Breast epithelium (tissue), 4 donors: ENCODE results near the gene CADPS. TPM values are rescaled to one million over a fixed set of nuclear protein-coding genes. Genes with fewer than 3 reads are reported as not detected.

Source experiments
- DNase-seq, 2 donors: peaks; one replicate each; pipeline ENCODE4 v3.0.0-alpha.2; 2019; ENCODE audit warnings: low spot score in 2 of 2
- H3K27ac ChIP-seq, 2 donors: fragments of 200-600 bp; sonication (generic) in 1 of 2; one replicate each; pipeline ENCODE4 v1.5.1; 2016 to 2019; ENCODE audit warnings: mild to moderate bottlenecking in 1 of 2
- H3K27me3 ChIP-seq, 2 donors: fragments of 200-600 bp; sonication (generic) in 1 of 2; one replicate each; pipeline versions ENCODE4 v1.5.1 to v1.6.0; 2017 to 2019; ENCODE audit warnings: control low read depth in 1 of 2, mild to moderate bottlenecking in 1 of 2
- H3K36me3 ChIP-seq: fragments of 200-600 bp; one replicate; pipeline ENCODE4 v1.5.1; 2019
- H3K4me1 ChIP-seq, 2 donors: fragments of 200-600 bp; sonication (generic); one replicate each; pipeline ENCODE4 v1.5.1; 2016 to 2019; ENCODE audit warnings: control low read depth in 1 of 2
- H3K4me3 ChIP-seq, 3 donors: fragments of 200-600 bp; sonication (generic); 1 replicate in 2 of 3; 2 replicates in 1 of 3; pipeline ENCODE4 v1.5.1; 2016 to 2019; ENCODE audit warnings: mild to moderate bottlenecking in 3 of 3, moderate library complexity in 2 of 3
- H3K9me3 ChIP-seq, 2 donors: fragments of 200-600 bp; sonication (generic) in 1 of 2; one replicate each; pipeline ENCODE4 v1.5.1; 2016 to 2019; ENCODE audit warnings: control low read depth in 1 of 2
- CTCF ChIP-seq, 3 donors: fragments of 450-650 bp; IDR thresholded peaks; one replicate each; pipeline ENCODE4 v1.5.1; 2016 to 2017; ENCODE audit warnings: antibody characterized with exemption in 3 of 3, mild to moderate bottlenecking in 3 of 3, moderate library complexity in 3 of 3
- POLR2A ChIP-seq: fragments of 450-650 bp; IDR thresholded peaks from one replicate; pipeline ENCODE4 v1.6.1; 2016; ENCODE audit warnings: antibody characterized with exemption, mild to moderate bottlenecking, moderate library complexity
- POLR2AphosphoS5 ChIP-seq, 3 donors: sonication (generic); formaldehyde crosslinking; IDR thresholded peaks; one replicate each; pipeline ENCODE4 v1.6.1; 2017; ENCODE audit warnings: antibody characterized with exemption in 3 of 3
- intact Hi-C: fragments of 100-400 bp; cut with DNase I; formaldehyde crosslinking; loops from one replicate; pipeline ENCODE4 v1.15.1; 2023; ENCODE audit warnings: low total_unique reads
- total RNA-seq, 3 donors: library from RNA; depleted of rRNA; stranded (reverse); fragments of >200 nt; gene quantifications; one replicate each; pipeline ENCODE4 v1.1.0, GENCODE V29; 2016

CADPS gene
- total RNA-seq, 3 donors from 2014 or later = under 0.01 to 45.8 (median 0.15) TPM

DNA sequence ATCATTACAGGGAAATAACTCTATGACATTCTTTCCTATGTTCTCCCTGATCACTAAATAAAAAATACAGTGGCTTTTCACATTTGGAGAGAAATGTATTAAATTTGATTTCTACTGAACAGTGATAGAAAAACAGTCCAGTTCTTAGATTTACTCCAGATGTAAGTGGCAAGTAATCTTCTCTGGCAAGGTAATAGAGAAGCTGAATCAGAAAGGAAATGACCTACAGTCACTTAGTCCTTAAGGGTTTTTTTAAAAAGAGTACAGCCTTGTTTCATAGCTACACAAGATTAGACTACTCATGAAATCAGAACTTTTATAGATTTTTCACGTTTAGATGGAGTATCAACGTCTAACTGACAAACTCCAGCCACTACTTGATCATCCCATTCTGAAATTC, 236.9 kb downstream of the CADPS start:
- Histone ChIP-seq H3K4me1 (no peaks in the 10 kb centered on the region), H3K27me3 (peaks cover 0 to 1% of the 10 kb centered on the region in 2 donors), H3K4me3 (no peak overlapping the region), H3K27ac (no peak overlapping the region), H3K9me3 (no peaks in the 10 kb centered on the region), H3K36me3 (no peaks in the 10 kb centered on the region)
- intact Hi-C loops = no loop called here
- TF ChIP-seq POLR2A (no peak), CTCF (IDR thresholded peaks at IDR 0.05) (no peak), POLR2AphosphoS5 (IDR thresholded peaks at IDR 0.05) (no peak)
- DNase-seq = no peak

DNA sequence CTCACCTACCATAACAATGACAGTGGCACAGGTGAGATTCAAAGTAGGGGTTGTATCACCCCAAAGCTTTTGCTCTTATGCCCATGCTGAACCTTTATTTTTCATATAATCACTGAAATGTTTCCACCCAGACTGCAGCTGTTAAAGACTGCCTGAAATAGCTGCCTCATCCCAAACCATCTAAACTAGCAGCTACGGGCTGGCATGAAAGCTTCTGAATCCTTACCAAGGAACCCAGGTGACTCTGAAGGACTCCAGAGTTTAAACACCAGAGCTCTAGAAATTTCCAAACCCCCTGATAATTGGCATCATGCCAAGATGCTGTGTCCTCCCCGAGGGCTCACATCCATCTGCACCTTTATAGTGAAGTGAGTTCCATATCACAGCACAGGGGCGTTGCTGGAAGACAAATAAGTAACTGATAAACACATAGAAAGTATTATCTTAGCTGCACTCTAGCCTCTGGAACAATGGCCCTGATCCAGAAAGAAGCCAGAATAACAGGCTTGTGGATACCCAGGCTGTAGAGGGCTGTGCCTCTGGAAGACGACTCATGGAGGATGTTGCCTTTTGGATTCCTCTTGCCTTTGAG, 238.9 kb downstream of the CADPS start:
- Histone ChIP-seq H3K9me3 (no peaks in the 10 kb centered on the region), H3K27me3 (peaks cover 0 to 6% of the 10 kb centered on the region in 2 donors), H3K27ac (no peak overlapping the region), H3K4me3 (no peak overlapping the region), H3K4me1 (no peaks in the 10 kb centered on the region), H3K36me3 (no peaks in the 10 kb centered on the region)
- no peak for DNase-seq
- intact Hi-C loops = no loop called here
- no peak for TF ChIP-seq CTCF (IDR thresholded peaks at IDR 0.05)
- TF ChIP-seq POLR2AphosphoS5 (IDR thresholded peaks at IDR 0.05) = no peak
- TF ChIP-seq POLR2A = no peak

GRCh38 chr3:62632510-62633294, 242.5 kb downstream of the CADPS start:
- Histone ChIP-seq H3K9me3 (no peaks in the 10 kb centered on the region), H3K36me3 (no peaks in the 10 kb centered on the region), H3K27me3 (peaks cover 0 to 6% of the 10 kb centered on the region in 2 donors), H3K27ac (no peak overlapping the region), H3K4me1 (no peaks in the 10 kb centered on the region), H3K4me3 (no peak overlapping the region)
- no peak for DNase-seq
- intact Hi-C loops = no loop called here
- TF ChIP-seq POLR2AphosphoS5 (IDR thresholded peaks at IDR 0.05) = no peak
- TF ChIP-seq POLR2A = no peak
- no peak for TF ChIP-seq CTCF (IDR thresholded peaks at IDR 0.05)

- intact Hi-C loops = no loop called here
- Histone ChIP-seq H3K4me1 (no peaks in the 10 kb centered on the region), H3K36me3 (no peaks in the 10 kb centered on the region), H3K27me3 (peaks cover 0 to 6% of the 10 kb centered on the region in 2 donors), H3K4me3 (no peak overlapping the region), H3K27ac (no peak overlapping the region), H3K9me3 (no peaks in the 10 kb centered on the region)
- DNase-seq = no peak
- TF ChIP-seq POLR2AphosphoS5 (IDR thresholded peaks at IDR 0.05) (no peak), CTCF (IDR thresholded peaks at IDR 0.05) (no peak), POLR2A (no peak)
These were observed 243.7 kb downstream of the CADPS start for GRCh38 chr3:62631488-62631887.

GRCh38 chr3:62630664-62631063, 244.6 kb downstream of the CADPS start:
- H3K27ac ChIP-seq = no peak overlapping the region
- DNase-seq = no peak
- H3K36me3 ChIP-seq = no peaks in the 10 kb centered on the region
- no peaks in the 10 kb centered on the region for H3K9me3 ChIP-seq
- peaks cover 0 to 6% of the 10 kb centered on the region in 2 donors for H3K27me3 ChIP-seq
- intact Hi-C loops = no loop called here
- no peak overlapping the region for H3K4me3 ChIP-seq
- H3K4me1 ChIP-seq = no peaks in the 10 kb centered on the region
- TF ChIP-seq POLR2AphosphoS5 (IDR thresholded peaks at IDR 0.05) (no peak), POLR2A (no peak), CTCF (IDR thresholded peaks at IDR 0.05) (no peak)
